CD4-positive, alpha-beta T cell treated with Interleukin-15 for 4 hours (primary cell): ENCODE data around the gene CCR2.

ENCODE experiments used
- DNase-seq: peaks from one replicate; pipeline ENCODE4 v3.0.0-alpha.2; 2020; ENCODE audit warnings: low spot score

Gene CCR2

DNA sequence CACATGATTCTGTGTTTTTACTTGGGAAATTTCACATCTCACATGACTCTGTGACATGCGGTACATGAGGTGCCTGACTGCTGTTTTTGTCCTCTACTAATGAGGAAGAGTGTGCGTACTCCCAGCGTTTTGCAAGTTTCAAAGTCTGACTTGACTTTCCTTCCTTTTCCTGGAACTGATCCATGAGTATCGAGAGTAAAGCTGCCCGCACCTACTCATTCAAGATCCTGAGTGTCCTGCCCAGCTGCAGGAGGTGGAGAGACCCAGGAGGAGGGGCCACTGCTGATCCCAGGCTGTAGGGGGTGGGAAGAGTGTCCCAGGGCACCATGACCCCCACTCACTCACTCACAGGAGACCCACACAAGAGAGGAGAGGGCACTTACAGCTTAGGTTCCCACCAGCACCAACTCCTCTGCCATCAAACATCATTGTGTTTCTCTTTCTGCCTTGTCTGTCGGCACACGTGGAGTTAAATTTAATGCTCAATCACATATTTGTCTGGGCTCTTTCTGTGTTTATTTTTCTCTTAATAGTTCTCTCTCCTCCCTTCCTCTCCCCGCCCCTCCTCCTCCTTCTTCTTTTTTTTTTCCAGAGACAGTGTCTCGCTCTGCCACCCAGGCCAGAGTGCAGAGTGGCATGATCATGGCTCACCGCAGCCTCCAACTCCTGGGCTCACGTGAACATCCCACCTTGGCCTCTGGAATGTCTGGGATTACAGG lies 51.5 kb downstream of the CCR2 start:
- no peak for DNase-seq

GRCh38 chr3:46406443-46406787 lies 52.5 kb downstream of the CCR2 start:
- DNase-seq: peak; percentile 9

- peak; percentile 49 for DNase-seq
Observed at GRCh38 chr3:46406788-46407611, 53.1 kb downstream of the CCR2 start, which contains the start of the genes CCR5AS and CCRL2. Gene CCR5AS, minus strand, starts transcription at chr3:46407066. Gene CCRL2, plus strand, starts transcription at chr3:46407259. Its CDS starts 821 bp downstream, at chr3:46408080.

- no peak for DNase-seq
Observed at GRCh38 chr3:46407970-46408369, 54.1 kb downstream of the CCR2 start.

- DNase-seq: no peak
Observed at GRCh38 chr3:46408853-46409252, 54.9 kb downstream of the CCR2 start.

DNA sequence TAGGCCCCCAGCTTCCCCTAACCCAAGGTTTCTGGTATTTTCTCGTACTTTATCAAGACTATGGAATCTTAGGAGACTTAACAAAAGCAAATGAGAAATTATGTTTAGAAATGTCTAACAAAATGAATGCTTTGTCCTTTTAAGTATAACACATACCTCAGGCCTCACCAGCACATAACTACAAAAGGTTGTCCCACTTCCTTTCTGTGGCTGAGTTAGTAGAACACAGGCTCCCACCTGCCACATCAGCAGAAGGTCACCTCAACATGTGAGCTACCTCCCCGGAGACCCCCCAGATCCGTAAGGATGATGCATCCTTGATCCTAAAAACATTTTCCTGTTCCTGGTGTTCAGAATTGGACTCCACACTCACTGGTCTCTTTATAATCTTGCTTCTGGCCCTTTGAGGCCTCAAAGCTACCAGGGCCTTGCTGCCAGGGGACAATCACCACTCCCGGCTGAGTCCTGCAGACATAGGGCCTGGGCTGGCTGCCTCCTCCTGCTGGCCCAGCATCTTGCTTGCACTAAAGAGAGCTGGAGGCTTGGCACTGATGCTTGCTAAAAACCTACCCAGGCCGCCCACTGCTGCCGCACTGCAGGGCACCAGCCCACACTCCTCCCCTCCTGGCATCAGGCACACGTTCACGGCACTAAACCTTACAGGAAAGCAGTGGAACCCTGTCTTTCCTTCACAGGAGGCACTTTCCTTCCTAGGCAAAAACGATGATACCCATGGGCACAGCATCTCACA lies 56.0 kb downstream of the CCR2 start:
- no peak for DNase-seq
